ENCODE measurements around the gene BCL2.

DNA sequence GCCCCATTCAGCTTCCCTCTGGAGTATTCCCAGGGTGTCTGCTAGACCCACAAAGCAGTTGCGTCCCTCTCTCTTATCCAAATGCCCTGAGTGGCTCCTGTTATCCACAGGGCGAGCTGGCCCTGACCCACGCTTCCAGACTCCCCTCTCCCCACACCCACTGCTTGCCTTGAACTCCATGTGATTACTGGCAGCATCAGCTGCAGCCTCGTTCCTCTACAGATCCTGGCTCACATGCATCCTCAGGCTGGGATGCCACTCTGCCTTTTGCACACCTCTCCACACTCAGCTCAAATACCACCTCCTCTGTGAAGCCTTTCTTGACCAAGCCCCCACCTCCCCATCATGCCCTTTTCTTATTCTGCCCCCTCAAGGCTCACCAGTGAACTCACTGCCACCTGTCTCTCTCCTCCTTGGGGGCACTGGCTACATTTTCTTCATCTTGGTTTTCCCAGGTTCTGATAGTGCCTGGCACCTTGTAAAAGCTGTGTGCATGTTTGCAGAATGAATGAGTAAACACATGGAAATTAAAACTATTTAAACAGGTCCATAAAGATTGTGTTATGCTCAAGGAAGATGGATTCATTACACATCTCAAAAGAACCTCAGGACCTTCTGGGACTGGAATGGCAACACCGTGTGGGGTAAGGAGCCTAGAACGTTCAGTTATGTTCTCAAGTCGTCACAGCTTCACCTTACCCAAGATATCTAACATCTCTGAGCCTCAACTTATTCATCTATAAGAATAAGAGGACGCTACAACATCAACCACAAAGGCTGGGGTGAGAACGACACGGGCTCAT lies 165.0 kb downstream of the BCL2 start:
- TF ChIP-seq POLR2A (IDR thresholded peaks at IDR 0.05) (no peak), CTCF (IDR thresholded peaks at IDR 0.05) (no peak)

Data from sigmoid colon (tissue), 3 donors.